GM13977 (cell line): ENCODE results near the gene TSHZ2.
"Not testable (repeated sequence)": the region's sequence is repeated elsewhere in the genome, so short reads cannot be mapped to it uniquely, and the experiment has no call there.

Experiments
- DNase-seq: peaks from one replicate; pipeline ENCODE4 v3.0.0; 2012; ENCODE audit warnings: low spot score
- CTCF ChIP-seq: IDR thresholded peaks from 2 replicates; pipeline ENCODE4 v1.5.1; 2012; ENCODE audit warnings: mild to moderate bottlenecking, control low read depth; ENCODE audit not compliant: insufficient read depth; ENCODE audit errors: extremely low read depth, missing control alignments
- in situ Hi-C: fragments of 300-500 bp; cut with MboI; formaldehyde crosslinking; loops from one replicate; pipeline ENCODE4 v1.12.0; 2022; ENCODE audit warnings: low sequenced_read_pairs, low pct_unique_long_range_greater_than_20kb, mixed read lengths, inconsistent platforms; ENCODE audit not compliant: unreplicated experiment

TSHZ2 gene

GRCh38 chr20:53503517-53503919, 531.4 kb downstream of the TSHZ2 start:
- no peak for DNase-seq
- no peak for TF ChIP-seq CTCF
- in situ Hi-C loops: no loop called here

GRCh38 chr20:53504106-53504505, 531.9 kb downstream of the TSHZ2 start:
- DNase-seq, in situ Hi-C loops: not testable (repeated sequence)

- DNase-seq: no peak
- no peak for TF ChIP-seq CTCF
- in situ Hi-C loops: no loop called here
Observed at GRCh38 chr20:53510262-53510661, 538.1 kb downstream of the TSHZ2 start.

GRCh38 chr20:53510704-53511103, 538.5 kb downstream of the TSHZ2 start:
- TF ChIP-seq CTCF: no peak
- in situ Hi-C loops: no loop called here
- no peak for DNase-seq

- no peak for TF ChIP-seq CTCF
- in situ Hi-C loops: no loop called here
- DNase-seq: no peak
Observed at GRCh38 chr20:53512076-53512475, 539.9 kb downstream of the TSHZ2 start.

GRCh38 chr20:53513168-53513488, 541.0 kb downstream of the TSHZ2 start:
- TF ChIP-seq CTCF: no peak
- in situ Hi-C loops: no loop called here
- DNase-seq: no peak

- in situ Hi-C loops: no loop called here
- no peak for DNase-seq
- TF ChIP-seq CTCF: no peak
Observed at GRCh38 chr20:53513489-53514298, 541.5 kb downstream of the TSHZ2 start.
